A673 (cell line): ENCODE measurements around the gene RPE65.

ENCODE experiments used
- CTCF ChIP-seq: fragments of 300-800, 200-600 bp; sonication (generic); conservative IDR thresholded peaks from 2 replicates; pipeline ENCODE4 v1.5.1; 2017; ENCODE audit warnings: low read depth, mild to moderate bottlenecking, antibody characterized with exemption, low read length, moderate library complexity, mixed read lengths
- EZH2 ChIP-seq: fragments of 200-600 bp; sonication (generic); IDR thresholded peaks from 2 replicates; pipeline ENCODE4 v1.6.1; 2017; ENCODE audit warnings: borderline replicate concordance, low read depth, mild to moderate bottlenecking, mixed read lengths, antibody characterized with exemption, low read length; ENCODE audit not compliant: poor library complexity, severe bottlenecking

GRCh38 chr1:68490046-68490651 lies 40.4 kb upstream of the RPE65 start:
- TF ChIP-seq CTCF (no peak), EZH2 (no peak)
